Keratinocyte (primary cell): ENCODE measurements around the gene ANO7. TPM values are rescaled to one million over a fixed set of nuclear protein-coding genes. Genes with fewer than 3 reads are reported as not detected.

Experiments used
- DNase-seq: peaks from one replicate; pipeline ENCODE4 v3.0.0-alpha.2; 2011; ENCODE audit warnings: low read depth, missing footprints, low spot score
- FAIRE-seq: peaks from 2 replicates; lab custom pipeline; 2011; peaks lifted over from hg19 to GRCh38; lab: Jason Lieb, UNC
- H2AFZ ChIP-seq: 2 replicates; pipeline ENCODE4 v1.6.0; 2012; ENCODE audit warnings: low read length, control low read depth, inconsistent platforms; ENCODE audit not compliant: control insufficient read depth
- H3K27ac ChIP-seq: 2 replicates; pipeline ENCODE4 v1.5.1; 2011; ENCODE audit warnings: low read length; ENCODE audit not compliant: control insufficient read depth, insufficient read depth
- H3K27me3 ChIP-seq: 3 replicates; pipeline ENCODE4 v1.6.0; 2011; ENCODE audit warnings: low read length; ENCODE audit not compliant: control insufficient read depth, insufficient read depth; ENCODE audit errors: extremely low read depth
- H3K36me3 ChIP-seq, 2 experiments: 2 replicates in 1 of 2; 3 replicates in 1 of 2; pipeline ENCODE4 v1.5.1; 2011; ENCODE audit warnings: low read length in 2 of 2, mild to moderate bottlenecking in 1 of 2; ENCODE audit not compliant: control insufficient read depth in 2 of 2, insufficient read depth in 2 of 2; ENCODE audit errors: extremely low read depth in 1 of 2
- H3K4me1 ChIP-seq: 3 replicates; pipeline ENCODE4 v1.5.1; 2011; ENCODE audit warnings: low read length; ENCODE audit not compliant: control insufficient read depth, insufficient read depth; ENCODE audit errors: extremely low read depth
- H3K4me2 ChIP-seq: 3 replicates; pipeline ENCODE4 v1.6.0; 2011; ENCODE audit warnings: low read depth, low read length; ENCODE audit not compliant: control insufficient read depth, insufficient read depth; ENCODE audit errors: extremely low read depth
- H3K4me3 ChIP-seq, 3 experiments: fragments of 200-600 bp in 1 of 3; sonication (generic) in 1 of 3; 2 replicates in 2 of 3; 3 replicates in 1 of 3; pipeline ENCODE4 v1.5.1; 2011 to 2016; ENCODE audit warnings: low read length in 3 of 3, mild to moderate bottlenecking in 3 of 3, control low read depth in 2 of 3, inconsistent platforms in 1 of 3, low read depth in 1 of 3, mixed read lengths in 1 of 3, mixed run types in 1 of 3, moderate library complexity in 1 of 3; ENCODE audit not compliant: control insufficient read depth in 2 of 3, insufficient read depth in 2 of 3; ENCODE audit errors: extremely low read depth in 1 of 3
- H3K79me2 ChIP-seq: 2 replicates; pipeline ENCODE4 v1.6.0; 2012; ENCODE audit warnings: low read length; ENCODE audit not compliant: control insufficient read depth, insufficient read depth
- H3K9ac ChIP-seq: 3 replicates; pipeline ENCODE4 v1.6.0; 2011; ENCODE audit warnings: low read length; ENCODE audit not compliant: control insufficient read depth, insufficient read depth; ENCODE audit errors: extremely low read depth
- H3K9me1 ChIP-seq: 3 replicates; pipeline ENCODE4 v1.6.0; 2011; ENCODE audit warnings: low read length; ENCODE audit not compliant: control insufficient read depth, insufficient read depth; ENCODE audit errors: extremely low read depth
- H3K9me3 ChIP-seq: 2 replicates; pipeline ENCODE4 v1.5.1; 2012; ENCODE audit warnings: low read depth, low read length; ENCODE audit not compliant: control insufficient read depth
- H4K20me1 ChIP-seq: 3 replicates; pipeline ENCODE4 v1.6.0; 2011; ENCODE audit warnings: low read length; ENCODE audit not compliant: control insufficient read depth, insufficient read depth; ENCODE audit errors: extremely low read depth
- CTCF ChIP-seq, 3 experiments: IDR thresholded peaks in 1 of 3; conservative IDR thresholded peaks in 1 of 3; optimal IDR thresholded peaks in 1 of 3; 2 replicates in 2 of 3; 3 replicates in 1 of 3; pipeline versions ENCODE3 to v1.5.1; 2011; ENCODE audit warnings: low read length in 3 of 3, mild to moderate bottlenecking in 3 of 3, moderate library complexity in 2 of 3, control low read depth in 1 of 3, inconsistent platforms in 1 of 3; ENCODE audit not compliant: insufficient read depth in 2 of 3; ENCODE audit errors: extremely low read depth in 1 of 3
- EZH2 ChIP-seq: IDR thresholded peaks from one replicate; pipeline ENCODE4 v1.6.1; 2012; ENCODE audit warnings: inconsistent platforms, mild to moderate bottlenecking, low read length, moderate library complexity
- dilution Hi-C: fragments of 300-500 bp; cut with MboI; formaldehyde crosslinking; loops from one replicate; pipeline ENCODE4 v1.7.0; 2020; ENCODE audit warnings: low sequenced_read_pairs; ENCODE audit not compliant: extremely low pct_ligation_motif_present
- polyA plus RNA-seq, 5 experiments: library from polyadenylated mRNA; depleted of rRNA in 3 of 5; stranded (reverse) in 3 of 5; stranded (forward) in 1 of 5; unstranded in 1 of 5; fragments of >200 nt; gene quantifications; 1 replicate in 1 of 5; 2 replicates in 3 of 5; 3 replicates in 1 of 5; pipeline versions ENCODE4 v1.2.1 to v1.2.3, GENCODE V29; 2011 to 2012; ENCODE audit warnings: missing spikeins in 2 of 5, low read depth in 1 of 5, low replicate concordance in 1 of 5

The ANO7 gene
- polyA plus RNA-seq, 1 donor (not counting 4 experiments of a cell fraction or from before 2014, with no cell fraction given): 0.14 TPM

- TF ChIP-seq CTCF (optimal IDR thresholded peaks at IDR 0.05 in 1 of 3, IDR thresholded peaks at IDR 0.05 in 1 of 3, conservative IDR thresholded peaks at IDR 0.05 in 1 of 3; ENCODE audit: extremely low read depth in 1 of 3, insufficient read depth in 2 of 3, low read length in 3 of 3) (no peak), EZH2 (no peak)
- Histone ChIP-seq H4K20me1 (peaks cover 7% of the 10 kb centered on the region), H3K27ac (no peak overlapping the region), H3K9ac (no peak overlapping the region), H3K9me1 (no peaks in the 10 kb centered on the region), H3K9me3 (no peaks in the 10 kb centered on the region), H3K79me2 (peaks cover 2% of the 10 kb centered on the region), H3K4me3 (no peak overlapping the region), H3K27me3 (no peaks in the 10 kb centered on the region), H2AFZ (no peak overlapping the region), H3K4me1 (peaks cover 9% of the 10 kb centered on the region), H3K36me3 (peaks cover 43 to 45% of the 10 kb centered on the region in 2 experiments), H3K4me2 (no peak overlapping the region)
- DNase-seq: no peak
- dilution Hi-C loops: no loop called here
- no peak for FAIRE-seq
Measured at GRCh38 chr2:241228081-241228859, 39.8 kb downstream of the ANO7 start.

- Histone ChIP-seq H3K27ac (no peak overlapping the region), H3K36me3 (peaks cover 50 to 51% of the 10 kb centered on the region in 2 experiments), H3K4me3 (no peak overlapping the region), H4K20me1 (peaks cover 7% of the 10 kb centered on the region), H3K79me2 (peaks cover 2% of the 10 kb centered on the region), H3K9me1 (no peaks in the 10 kb centered on the region), H3K4me1 (peaks cover 5% of the 10 kb centered on the region), H3K27me3 (no peaks in the 10 kb centered on the region), H2AFZ (no peak overlapping the region), H3K4me2 (no peak overlapping the region), H3K9me3 (no peaks in the 10 kb centered on the region), H3K9ac (no peak overlapping the region)
- no peak for DNase-seq
- TF ChIP-seq CTCF (optimal IDR thresholded peaks at IDR 0.05 in 1 of 3, IDR thresholded peaks at IDR 0.05 in 1 of 3, conservative IDR thresholded peaks at IDR 0.05 in 1 of 3; ENCODE audit: extremely low read depth in 1 of 3, insufficient read depth in 2 of 3, low read length in 3 of 3): no peak
- TF ChIP-seq EZH2: no peak
- FAIRE-seq: no peak
- dilution Hi-C loops: no loop called here
Measured at GRCh38 chr2:241228860-241229516, 40.5 kb downstream of the ANO7 start.
